H1 (cell line): ENCODE results near the gene GLRX. TPM values are rescaled to one million over a fixed set of nuclear protein-coding genes. Genes with fewer than 3 reads are reported as not detected.

Source experiments
- CHD1 ChIP-seq: IDR thresholded peaks from 2 replicates; pipeline ENCODE4 v1.6.1; 2012; ENCODE audit warnings: low read depth, low read length, improper control_type of control experiment
- GTF2F1 ChIP-seq: IDR thresholded peaks from 2 replicates; pipeline ENCODE4 v1.6.1; 2012; ENCODE audit warnings: low read depth, low read length, improper control_type of control experiment, borderline replicate concordance
- polyA plus RNA-seq, 7 experiments: library from polyadenylated mRNA; depleted of rRNA in 3 of 7; stranded (reverse) in 5 of 7; unstranded in 2 of 7; fragments of >200 nt in 5 of 7; fragments of 200-250 nt in 2 of 7; gene quantifications; 1 replicate in 5 of 7; 2 replicates in 1 of 7; 4 replicates in 1 of 7; pipeline versions ENCODE4 v1.2.1 to v1.2.3, GENCODE V29; 2011 to 2013; ENCODE audit warnings: missing spikeins in 2 of 7, mixed read lengths in 2 of 7
- total RNA-seq: library from RNA; stranded (reverse); fragmentation: NEBNext Ultra II Directional; extraction: Animal tissue kit (Norgen Biotek cat#: 25700); gene quantifications from 2 replicates; pipeline ENCODE4 v1.2.1, GENCODE V29; 2021

The GLRX gene
- total and polyA plus RNA-seq, 2 of the 8 experiments (the other 6 are each of a cell fraction or from before 2014, with no cell fraction given) = 22.9 to 31.2 TPM

- TF ChIP-seq GTF2F1 (no peak), CHD1 (no peak)
These were observed 16.0 kb upstream of the GLRX start (continued) for GRCh38 chr5:95838556-95838955.
